PC-9 (cell line): Measurements from ENCODE around the gene ZNF592. TPM values are rescaled to one million over a fixed set of nuclear protein-coding genes. Genes with fewer than 3 reads are reported as not detected.

Source experiments
- BruUV-seq: library from RNA; stranded (reverse); fragments of 400-500 nt; replicated peaks from 2 replicates; lab custom pipeline; 2021; lab: Mats Ljungman, UMichigan
- CTCF ChIA-PET: fragments of 300-600 bp; sonication (Branson Sonifier 250); formaldehyde crosslinking; loops from one replicate; lab custom pipeline; 2022; ENCODE audit warnings: antibody characterized with exemption; lab: Charles Lee
- POLR2A ChIA-PET: fragments of 300-600 bp; sonication (Branson Sonifier 250); formaldehyde crosslinking; loops from one replicate; lab custom pipeline; 2022; ENCODE audit warnings: antibody characterized with exemption; ENCODE audit not compliant: unreplicated experiment; lab: Charles Lee
- DNase-seq, 2 experiments: peaks; one replicate each; pipeline versions ENCODE4 v3.0.0 to v3.0.0-alpha.2; 2015 to 2022; ENCODE audit warnings: mixed read lengths in 1 of 2
- H2AFZ ChIP-seq: fragments of 200-600 bp; sonication (generic); 2 replicates; pipeline ENCODE4 v1.8.1; 2017; ENCODE audit warnings: antibody characterized with exemption
- H3F3A ChIP-seq: fragments of 200-600 bp; sonication (generic); 2 replicates; pipeline ENCODE4 v1.8.1; 2017; ENCODE audit warnings: antibody characterized with exemption, mild to moderate bottlenecking, low read depth; ENCODE audit not compliant: insufficient read depth
- H3K27ac ChIP-seq: fragments of 200-600 bp; sonication (generic); 2 replicates; pipeline ENCODE4 v1.6.1; 2016; ENCODE audit warnings: mixed run types
- H3K27me3 ChIP-seq: fragments of 200-600 bp; sonication (generic); 2 replicates; pipeline ENCODE4 v1.6.1; 2016; ENCODE audit warnings: low read depth, mixed run types; ENCODE audit not compliant: insufficient read depth
- H3K36me3 ChIP-seq: fragments of 200-600 bp; sonication (generic); 2 replicates; pipeline ENCODE4 v1.6.1; 2016; ENCODE audit warnings: low read depth, mixed run types
- H3K4me1 ChIP-seq: fragments of 200-600 bp; sonication (generic); replicated peaks from 2 replicates; pipeline ENCODE4 v1.6.1; 2016; ENCODE audit warnings: mixed run types; ENCODE audit not compliant: insufficient read depth
- H3K4me2 ChIP-seq: fragments of 200-600 bp; sonication (generic); 2 replicates; pipeline ENCODE4 v1.6.1; 2017; ENCODE audit warnings: mixed run types
- H3K4me3 ChIP-seq: fragments of 200-600 bp; sonication (generic); 2 replicates; pipeline ENCODE4 v1.6.1; 2016; ENCODE audit warnings: mixed run types
- H3K79me2 ChIP-seq: fragments of 200-600 bp; sonication (generic); 2 replicates; pipeline ENCODE4 v1.6.1; 2017; ENCODE audit warnings: low read depth, mixed run types
- H3K9me2 ChIP-seq: fragments of 200-600 bp; sonication (generic); 2 replicates; pipeline ENCODE4 v1.8.1; 2017; ENCODE audit warnings: mild to moderate bottlenecking; ENCODE audit not compliant: insufficient read depth
- H3K9me3 ChIP-seq: fragments of 200-600 bp; sonication (generic); 2 replicates; pipeline ENCODE4 v1.8.1; 2016; ENCODE audit warnings: low read depth; ENCODE audit not compliant: insufficient read depth
- H4K20me1 ChIP-seq: fragments of 200-600 bp; sonication (generic); 2 replicates; pipeline ENCODE4 v1.8.1; 2017; ENCODE audit not compliant: insufficient read depth
- EZH2 ChIP-seq: fragments of 200-600 bp; sonication (generic); IDR thresholded peaks from 2 replicates; pipeline ENCODE4 v1.8.0; 2017; ENCODE audit warnings: antibody characterized with exemption, low read depth
- intact Hi-C: fragments of 100-400 bp; cut with micrococcal nuclease; formaldehyde crosslinking; loops from one replicate; pipeline ENCODE4 v1.10.0; 2022; ENCODE audit not compliant: unreplicated experiment
- total RNA-seq: library from RNA; stranded (reverse); gene quantifications from 2 replicates; pipeline ENCODE4 v1.2.3, GENCODE V29; 2021
- TF ChIP-seq, protein P1 (sequence below): fragments of 200-600 bp; sonication (generic); conservative IDR thresholded peaks from 2 replicates; pipeline ENCODE4 v1.6.1; 2017; ENCODE audit warnings: mixed run types, antibody characterized with exemption, mild to moderate bottlenecking, moderate library complexity

ZNF592 gene
- total RNA-seq, 1 experiment from 2014 or later, result 27.5 TPM

DNA sequence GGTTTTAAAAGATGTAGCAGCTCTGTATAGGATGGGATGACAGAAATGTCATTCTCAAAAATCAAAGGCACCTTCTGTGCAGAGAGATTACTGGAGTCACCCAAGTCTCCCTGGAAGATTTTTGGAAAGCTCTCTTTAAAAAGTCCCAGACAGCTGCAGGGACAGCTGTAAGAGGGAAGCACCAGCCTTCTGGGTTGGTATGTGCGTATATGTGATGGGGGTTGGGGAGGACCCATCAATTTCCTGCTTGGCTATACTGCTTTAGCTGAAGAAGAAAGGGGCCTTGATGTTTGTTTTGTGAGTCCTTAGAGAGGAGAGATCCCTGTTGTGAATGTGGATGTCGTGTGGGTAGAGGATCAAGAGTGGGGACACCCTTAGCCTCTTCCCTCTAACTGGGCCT lies 27.0 kb upstream of the ZNF592 start:
- Histone ChIP-seq H3K4me2 (no peak overlapping the region), H2AFZ (no peak overlapping the region), H3K4me1 (peaks cover 16% of the 10 kb centered on the region), H3K79me2 (peaks cover 10% of the 10 kb centered on the region; the same call in 1 of the 2 replicates), H3F3A (peaks cover 18% of the 10 kb centered on the region), H3K36me3 (no peaks in the 10 kb centered on the region), H3K27ac (no peak overlapping the region), H4K20me1 (no peaks in the 10 kb centered on the region), H3K9me2 (no peaks in the 10 kb centered on the region; the same call in 1 of the 2 replicates), H3K4me3 (no peak overlapping the region), H3K27me3 (no peaks in the 10 kb centered on the region), H3K9me3 (no peaks in the 10 kb centered on the region)
- ChIA-PET CTCF (no interaction called here), POLR2A (interaction anchor here (0.6 kb wide), 1 partner anchor 11 kb away, joined by 25 read pairs; no protein-coding TSS in a partner anchor)
- TF ChIP-seq EZH2, result no peak
- TF ChIP-seq, protein P1, sequence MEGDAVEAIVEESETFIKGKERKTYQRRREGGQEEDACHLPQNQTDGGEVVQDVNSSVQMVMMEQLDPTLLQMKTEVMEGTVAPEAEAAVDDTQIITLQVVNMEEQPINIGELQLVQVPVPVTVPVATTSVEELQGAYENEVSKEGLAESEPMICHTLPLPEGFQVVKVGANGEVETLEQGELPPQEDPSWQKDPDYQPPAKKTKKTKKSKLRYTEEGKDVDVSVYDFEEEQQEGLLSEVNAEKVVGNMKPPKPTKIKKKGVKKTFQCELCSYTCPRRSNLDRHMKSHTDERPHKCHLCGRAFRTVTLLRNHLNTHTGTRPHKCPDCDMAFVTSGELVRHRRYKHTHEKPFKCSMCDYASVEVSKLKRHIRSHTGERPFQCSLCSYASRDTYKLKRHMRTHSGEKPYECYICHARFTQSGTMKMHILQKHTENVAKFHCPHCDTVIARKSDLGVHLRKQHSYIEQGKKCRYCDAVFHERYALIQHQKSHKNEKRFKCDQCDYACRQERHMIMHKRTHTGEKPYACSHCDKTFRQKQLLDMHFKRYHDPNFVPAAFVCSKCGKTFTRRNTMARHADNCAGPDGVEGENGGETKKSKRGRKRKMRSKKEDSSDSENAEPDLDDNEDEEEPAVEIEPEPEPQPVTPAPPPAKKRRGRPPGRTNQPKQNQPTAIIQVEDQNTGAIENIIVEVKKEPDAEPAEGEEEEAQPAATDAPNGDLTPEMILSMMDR, result no peak
- intact Hi-C loops, result no loop called here
- DNase-seq, result no peak
- no TSS peak for BruUV-seq

DNA sequence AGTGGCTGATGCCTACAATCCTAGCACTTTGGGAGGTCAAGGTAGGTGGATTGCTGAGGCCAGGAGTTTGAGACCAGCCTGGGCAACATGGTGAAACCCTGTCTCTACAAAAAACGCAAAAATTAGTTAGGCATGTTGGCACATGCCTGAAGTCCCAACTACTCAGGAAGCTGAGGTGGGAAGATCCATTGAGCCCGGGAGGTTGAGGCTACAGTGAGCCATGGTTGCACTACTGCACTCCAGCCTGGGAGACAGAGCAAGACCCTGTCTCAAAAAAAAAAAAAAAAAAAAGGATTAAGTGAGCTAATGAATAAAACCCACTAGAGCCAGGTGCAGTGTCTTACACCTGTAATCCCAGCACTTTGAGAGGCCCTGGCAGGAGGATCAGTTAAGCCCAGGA lies 25.8 kb upstream of the ZNF592 start:
- no TSS peak for BruUV-seq
- no peaks in the 10 kb centered on the region for H3K27me3 ChIP-seq
- H3K36me3 ChIP-seq, result no peaks in the 10 kb centered on the region
- TF ChIP-seq EZH2, result no peak
- TF ChIP-seq, protein P1, result no peak
- H3F3A ChIP-seq, result peaks cover 12% of the 10 kb centered on the region
- H3K4me1 ChIP-seq, result peaks cover 16% of the 10 kb centered on the region
- H3K9me3 ChIP-seq, result no peaks in the 10 kb centered on the region
- no peaks in the 10 kb centered on the region for H4K20me1 ChIP-seq
- CTCF ChIA-PET, result no interaction called here
- H3K4me2 ChIP-seq, result no peak overlapping the region
- H3K4me3 ChIP-seq, result no peak overlapping the region
- POLR2A ChIA-PET, result no interaction called here
- DNase-seq, result no peak
- no peak overlapping the region for H3K27ac ChIP-seq
- H3K79me2 ChIP-seq, result peaks cover 4% of the 10 kb centered on the region; the same call in 1 of the 2 replicates
- H3K9me2 ChIP-seq, result no peaks in the 10 kb centered on the region; the same call in 1 of the 2 replicates
- intact Hi-C loops, result no loop called here
- no peak overlapping the region for H2AFZ ChIP-seq

DNA sequence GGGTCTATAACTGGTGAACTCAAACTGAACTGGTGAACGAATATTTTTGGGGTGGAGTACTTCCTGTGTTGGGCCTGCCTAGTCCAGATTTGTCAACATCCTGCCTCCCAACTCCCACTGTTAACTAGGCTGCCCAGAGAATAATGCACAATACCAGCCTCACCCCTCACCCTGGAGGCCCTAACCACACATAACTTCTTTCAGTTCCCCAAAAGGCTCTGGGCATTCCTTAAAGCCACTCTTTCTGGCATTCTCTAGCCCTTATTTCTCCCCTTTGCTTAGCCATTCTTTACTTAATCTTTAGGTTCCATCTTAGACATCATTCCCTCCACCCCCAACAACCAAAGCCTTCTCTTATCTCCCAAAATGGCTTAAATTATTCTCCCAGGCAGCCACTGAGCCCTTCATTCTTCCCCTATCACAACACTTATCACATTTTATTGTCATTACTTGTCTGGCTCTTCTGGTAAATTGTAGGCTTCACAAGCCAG lies 23.3 kb upstream of the ZNF592 start:
- Histone ChIP-seq H2AFZ (peak overlapping the region; percentile 64), H3K27me3 (no peaks in the 10 kb centered on the region), H3K4me1 (peaks cover 16% of the 10 kb centered on the region), H3K36me3 (no peaks in the 10 kb centered on the region), H3K4me3 (no peak overlapping the region), H3K9me2 (no peaks in the 10 kb centered on the region; the same call in 1 of the 2 replicates), H3F3A (peaks cover 12% of the 10 kb centered on the region), H4K20me1 (no peaks in the 10 kb centered on the region), H3K27ac (peak overlapping the region; percentile 66), H3K4me2 (peak overlapping the region; percentile 46), H3K9me3 (no peaks in the 10 kb centered on the region), H3K79me2 (no peaks in the 10 kb centered on the region)
- ChIA-PET POLR2A (interaction anchor here (0.7 kb wide), 1 partner anchor 8 kb away, joined by 4 read pairs; no protein-coding TSS in a partner anchor), CTCF (no interaction called here)
- no TSS peak for BruUV-seq
- TF ChIP-seq EZH2, result no peak
- intact Hi-C loops, result no loop called here
- DNase-seq, result peak in 1 of 2 experiments; percentile 26
